C4-2B (cell line): ENCODE measurements around the gene SPTSSB.

Experiments
- CTCF ChIP-seq: fragments of 450-650 bp; conservative IDR thresholded peaks from 2 replicates; pipeline ENCODE4 v1.5.1; 2017; ENCODE audit warnings: mild to moderate bottlenecking
- ZFX ChIP-seq: fragments of 450-650 bp; IDR thresholded peaks from 2 replicates; pipeline ENCODE4 v1.6.1; 2017

GRCh38 chr3:161343986-161344385, 27.3 kb downstream of the SPTSSB start:
- TF ChIP-seq CTCF (no peak), ZFX (no peak)
